Type B pancreatic cell (in vitro differentiated cells): ENCODE results near the gene YES1. TPM values are rescaled to one million over a fixed set of nuclear protein-coding genes. Genes with fewer than 3 reads are reported as not detected.
A peak's percentile ranks its signal among the peaks of the same experiment; 100 is the strongest.

Experiments
- DNase-seq: peaks from one replicate; pipeline ENCODE4 v3.0.0; 2021; ENCODE audit warnings: mixed read lengths; ENCODE audit not compliant: unreplicated experiment; ENCODE audit errors: extremely low spot score
- H3K27ac Mint-ChIP-seq: 2 replicates; pipeline ENCODE4 v1.8.0; 2021; ENCODE audit warnings: mild to moderate bottlenecking, mixed read lengths
- H3K27me3 Mint-ChIP-seq: 2 replicates; pipeline ENCODE4 v1.8.0; 2021; ENCODE audit warnings: mixed read lengths
- H3K36me3 Mint-ChIP-seq: 2 replicates; pipeline ENCODE4 v1.8.0; 2021; ENCODE audit warnings: mixed read lengths
- H3K4me1 Mint-ChIP-seq: one replicate; pipeline ENCODE4 v1.8.0; 2021; ENCODE audit warnings: mixed read lengths; ENCODE audit not compliant: unreplicated experiment
- H3K4me3 Mint-ChIP-seq: 2 replicates; pipeline ENCODE4 v1.8.0; 2021; ENCODE audit warnings: mild to moderate bottlenecking, mixed read lengths
- H3K9me3 Mint-ChIP-seq: 2 replicates; pipeline ENCODE4 v1.8.0; 2021; ENCODE audit warnings: mixed read lengths
- total RNA-seq: library from RNA; stranded (reverse); gene quantifications from 2 replicates; pipeline ENCODE4 v1.2.1, GENCODE V29; 2021; ENCODE audit warnings: low replicate concordance
- TF ChIP-seq, protein P1 (sequence below): fragments of 200-600 bp; sonication (generic); conservative IDR thresholded peaks from 2 replicates; pipeline ENCODE4 v1.5.0; 2021; ENCODE audit warnings: antibody characterized with exemption, mild to moderate bottlenecking

YES1 gene
- total RNA-seq, 1 donor from 2014 or later: 48.5 TPM

- no peak overlapping the region for H3K27ac Mint-ChIP-seq
Observed at GRCh38 chr18:693466-694187, 118.4 kb downstream of the YES1 start.

DNA sequence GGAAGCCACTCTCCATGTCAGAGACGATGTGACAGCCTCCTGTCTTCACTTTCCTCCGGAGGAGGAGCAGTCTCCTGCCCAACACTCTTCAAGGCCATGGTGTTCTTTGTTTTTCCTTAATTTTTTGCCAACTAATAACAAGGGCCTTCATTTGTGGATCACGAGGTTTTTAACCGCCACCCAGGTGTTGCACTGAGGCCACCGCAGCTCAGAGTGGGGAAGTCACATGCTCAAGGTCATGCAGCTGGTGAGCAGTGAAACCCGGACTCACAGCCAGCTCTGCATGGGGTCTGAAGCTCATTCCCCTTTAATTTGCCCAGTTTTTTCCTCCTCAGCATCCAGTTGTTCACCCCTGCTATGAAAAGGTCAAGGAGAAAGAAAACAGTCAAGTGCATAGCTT is 119.2 kb downstream of the YES1 start:
- H3K27ac Mint-ChIP-seq: no peak overlapping the region
- no peak for DNase-seq
- no peak overlapping the region for H3K4me3 Mint-ChIP-seq
- H3K36me3 Mint-ChIP-seq: peaks cover 11% of the 10 kb centered on the region
- H3K9me3 Mint-ChIP-seq: no peaks in the 10 kb centered on the region
- no peaks in the 10 kb centered on the region for H3K4me1 Mint-ChIP-seq
- H3K27me3 Mint-ChIP-seq: no peaks in the 10 kb centered on the region
- TF ChIP-seq, protein P1, sequence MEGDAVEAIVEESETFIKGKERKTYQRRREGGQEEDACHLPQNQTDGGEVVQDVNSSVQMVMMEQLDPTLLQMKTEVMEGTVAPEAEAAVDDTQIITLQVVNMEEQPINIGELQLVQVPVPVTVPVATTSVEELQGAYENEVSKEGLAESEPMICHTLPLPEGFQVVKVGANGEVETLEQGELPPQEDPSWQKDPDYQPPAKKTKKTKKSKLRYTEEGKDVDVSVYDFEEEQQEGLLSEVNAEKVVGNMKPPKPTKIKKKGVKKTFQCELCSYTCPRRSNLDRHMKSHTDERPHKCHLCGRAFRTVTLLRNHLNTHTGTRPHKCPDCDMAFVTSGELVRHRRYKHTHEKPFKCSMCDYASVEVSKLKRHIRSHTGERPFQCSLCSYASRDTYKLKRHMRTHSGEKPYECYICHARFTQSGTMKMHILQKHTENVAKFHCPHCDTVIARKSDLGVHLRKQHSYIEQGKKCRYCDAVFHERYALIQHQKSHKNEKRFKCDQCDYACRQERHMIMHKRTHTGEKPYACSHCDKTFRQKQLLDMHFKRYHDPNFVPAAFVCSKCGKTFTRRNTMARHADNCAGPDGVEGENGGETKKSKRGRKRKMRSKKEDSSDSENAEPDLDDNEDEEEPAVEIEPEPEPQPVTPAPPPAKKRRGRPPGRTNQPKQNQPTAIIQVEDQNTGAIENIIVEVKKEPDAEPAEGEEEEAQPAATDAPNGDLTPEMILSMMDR: no peak

More at GRCh38 chr18:693466-694187, 118.4 kb downstream of the YES1 start:
- Mint-ChIP-seq H3K9me3 (no peaks in the 10 kb centered on the region), H3K4me3 (no peak overlapping the region), H3K27me3 (no peaks in the 10 kb centered on the region), H3K36me3 (peaks cover 11% of the 10 kb centered on the region), H3K4me1 (no peaks in the 10 kb centered on the region)
- DNase-seq: no peak
- TF ChIP-seq, protein P1: no peak

GRCh38 chr18:688323-688722 is 123.7 kb downstream of the YES1 start:
- TF ChIP-seq, protein P1: no peak
- Mint-ChIP-seq H3K4me3 (no peak overlapping the region), H3K9me3 (no peaks in the 10 kb centered on the region), H3K4me1 (peaks cover 15% of the 10 kb centered on the region), H3K36me3 (peaks cover 7% of the 10 kb centered on the region), H3K27me3 (no peaks in the 10 kb centered on the region), H3K27ac (no peak overlapping the region)
- no peak for DNase-seq

DNA sequence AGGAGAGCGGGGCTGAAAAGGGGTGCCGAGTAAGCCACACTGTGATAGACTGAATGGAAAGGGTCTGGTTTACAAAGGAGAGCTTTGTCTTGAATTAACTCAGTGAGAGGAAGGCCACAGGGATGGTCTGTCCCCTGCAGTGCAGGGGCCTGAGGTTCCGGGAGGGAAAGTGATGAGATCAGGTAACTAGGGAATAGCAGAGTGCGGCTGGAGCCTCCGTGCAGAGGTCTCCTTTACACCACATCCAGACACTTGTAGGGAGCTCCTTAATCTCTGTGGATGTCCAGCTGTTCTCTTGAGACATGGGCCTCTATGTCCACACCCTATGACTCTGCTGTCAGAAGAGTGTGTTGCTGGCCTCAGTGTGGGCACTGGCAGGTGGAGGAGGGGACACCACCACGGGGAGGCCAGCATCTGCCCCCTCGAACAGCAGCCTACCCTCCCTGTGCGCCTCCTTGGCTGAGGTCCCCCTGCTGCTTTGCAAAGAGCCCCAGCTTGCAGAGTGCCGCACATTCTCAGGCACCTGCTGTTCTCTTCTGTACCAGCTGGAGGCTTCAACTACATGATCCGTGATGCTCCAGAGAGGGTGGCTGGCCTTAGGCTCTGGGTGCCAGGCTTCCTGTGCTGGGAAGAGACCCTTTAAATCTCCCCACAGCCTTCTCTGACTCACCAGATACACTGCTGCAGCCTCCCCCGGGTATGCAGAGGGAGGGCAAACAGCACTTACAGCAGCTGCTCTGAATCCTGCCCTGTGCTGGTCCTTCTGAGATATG is 125.5 kb downstream of the YES1 start:
- Mint-ChIP-seq H3K36me3 (peaks cover 10% of the 10 kb centered on the region), H3K9me3 (no peaks in the 10 kb centered on the region), H3K4me1 (peaks cover 15% of the 10 kb centered on the region), H3K27me3 (no peaks in the 10 kb centered on the region), H3K27ac (no peak overlapping the region), H3K4me3 (no peak overlapping the region)
- TF ChIP-seq, protein P1: peak; percentile 49
- no peak for DNase-seq

DNA sequence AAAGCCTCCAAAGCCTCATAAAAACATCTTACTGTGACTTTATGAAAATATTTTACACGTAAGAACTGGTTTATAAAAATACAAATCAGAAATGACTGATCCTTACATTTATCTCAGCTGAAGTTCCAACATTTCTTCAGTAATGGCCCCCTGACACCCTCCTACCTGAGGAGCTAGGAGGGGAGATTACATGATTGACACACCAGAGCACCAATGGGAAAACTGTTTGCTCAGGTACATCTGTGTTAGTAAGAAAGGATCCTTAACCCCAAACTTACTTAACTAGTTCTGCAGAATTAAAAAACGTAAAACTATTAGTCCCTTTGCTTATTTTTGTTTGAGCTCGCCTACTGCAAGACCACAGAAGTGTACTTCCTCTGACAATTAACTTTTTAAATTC is 126.6 kb downstream of the YES1 start:
- no peak for DNase-seq
- H3K4me1 Mint-ChIP-seq: peaks cover 15% of the 10 kb centered on the region
- no peaks in the 10 kb centered on the region for H3K27me3 Mint-ChIP-seq
- TF ChIP-seq, protein P1: no peak
- no peak overlapping the region for H3K4me3 Mint-ChIP-seq
- H3K36me3 Mint-ChIP-seq: peaks cover 12% of the 10 kb centered on the region
- H3K9me3 Mint-ChIP-seq: no peaks in the 10 kb centered on the region
- H3K27ac Mint-ChIP-seq: no peak overlapping the region
